ENCODE data around the gene CD74. TPM values are rescaled to one million over a fixed set of nuclear protein-coding genes. Genes with fewer than 3 reads are reported as not detected.

Gene CD74
- total RNA-seq, 3 donors from 2014 or later (not counting 1 experiment from before 2014, with no cell fraction given), result 550 to 913 (median 748) TPM

DNA sequence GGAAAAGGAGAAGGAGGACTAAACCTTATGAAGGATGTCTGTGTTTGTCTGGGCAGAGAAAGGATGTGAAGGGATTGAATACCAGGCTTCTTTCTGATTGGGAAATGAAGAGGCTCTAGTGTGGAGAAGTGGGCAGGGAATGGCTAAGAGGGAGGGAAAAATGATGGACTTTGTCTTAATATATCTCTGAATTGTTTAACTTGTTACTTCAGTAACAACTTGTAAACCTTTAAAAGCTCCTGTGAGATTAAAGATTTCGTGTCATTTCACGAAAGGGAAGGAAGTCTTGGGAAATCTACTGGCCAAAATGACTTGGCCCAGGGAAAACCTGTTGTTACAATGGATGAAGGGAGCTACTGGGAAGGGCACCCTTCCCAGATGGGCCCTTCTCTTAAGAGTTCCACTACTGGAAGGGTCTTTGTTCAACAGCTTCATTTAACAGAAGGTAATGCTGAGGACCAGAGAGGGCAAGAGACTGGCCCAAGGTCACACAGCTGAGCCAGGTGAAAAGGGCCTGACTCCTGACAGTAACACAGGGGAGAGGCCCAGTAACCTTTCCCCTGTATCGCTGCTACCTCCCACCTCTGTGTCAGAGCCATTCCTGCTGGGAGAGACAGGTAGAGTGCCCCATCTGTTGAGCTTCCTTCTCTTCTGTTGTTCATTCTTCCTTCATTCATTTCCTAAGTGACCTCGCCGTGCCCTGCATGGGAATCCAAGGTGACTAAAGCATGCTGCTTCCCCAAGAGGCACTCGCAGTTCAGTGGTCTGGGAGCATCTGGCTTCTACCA, 60.3 kb downstream of the CD74 start:
- intact Hi-C loops (cut with micrococcal nuclease), result no loop called here
- H3K27ac Mint-ChIP-seq, result no peak overlapping the region
- 79% methylated on average over 6 of the region's 6 CpGs for WGBS (ENCODE audit: insufficient coverage)

More for the DNA sequence above, 60.3 kb downstream of the CD74 start:
- DNase-seq (no peak), ATAC-seq (no peak)
- H3K4me3 ChIP-seq (ENCODE audit: low read length), result no peak overlapping the region
- H3K27ac ChIP-seq (ENCODE audit: low read length), result no peak overlapping the region
- H3K9me3 Mint-ChIP-seq, result no peaks in the 10 kb centered on the region
- H3K27me3 ChIP-seq (ENCODE audit: control insufficient read depth, insufficient read depth, low read length), result no peaks in the 10 kb centered on the region
- H3K4me1 ChIP-seq (ENCODE audit: control insufficient read depth, insufficient read depth, low read length), result peaks cover 17% of the 10 kb centered on the region
- TF ChIP-seq, protein P1, sequence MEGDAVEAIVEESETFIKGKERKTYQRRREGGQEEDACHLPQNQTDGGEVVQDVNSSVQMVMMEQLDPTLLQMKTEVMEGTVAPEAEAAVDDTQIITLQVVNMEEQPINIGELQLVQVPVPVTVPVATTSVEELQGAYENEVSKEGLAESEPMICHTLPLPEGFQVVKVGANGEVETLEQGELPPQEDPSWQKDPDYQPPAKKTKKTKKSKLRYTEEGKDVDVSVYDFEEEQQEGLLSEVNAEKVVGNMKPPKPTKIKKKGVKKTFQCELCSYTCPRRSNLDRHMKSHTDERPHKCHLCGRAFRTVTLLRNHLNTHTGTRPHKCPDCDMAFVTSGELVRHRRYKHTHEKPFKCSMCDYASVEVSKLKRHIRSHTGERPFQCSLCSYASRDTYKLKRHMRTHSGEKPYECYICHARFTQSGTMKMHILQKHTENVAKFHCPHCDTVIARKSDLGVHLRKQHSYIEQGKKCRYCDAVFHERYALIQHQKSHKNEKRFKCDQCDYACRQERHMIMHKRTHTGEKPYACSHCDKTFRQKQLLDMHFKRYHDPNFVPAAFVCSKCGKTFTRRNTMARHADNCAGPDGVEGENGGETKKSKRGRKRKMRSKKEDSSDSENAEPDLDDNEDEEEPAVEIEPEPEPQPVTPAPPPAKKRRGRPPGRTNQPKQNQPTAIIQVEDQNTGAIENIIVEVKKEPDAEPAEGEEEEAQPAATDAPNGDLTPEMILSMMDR (IDR thresholded peaks at IDR 0.05), result no peak
- H3K9me3 ChIP-seq (ENCODE audit: control insufficient read depth, insufficient read depth, low read length), result no peaks in the 10 kb centered on the region
- H3K4me3 Mint-ChIP-seq, result no peak overlapping the region
- H3K36me3 Mint-ChIP-seq, result no peaks in the 10 kb centered on the region
- peaks cover 0 to 3% of the 10 kb centered on the region in 2 donors for H3K27me3 Mint-ChIP-seq (ENCODE audit: low read depth in 2 of 2)
- no peaks in the 10 kb centered on the region for H3K36me3 ChIP-seq (ENCODE audit: control insufficient read depth, insufficient read depth, low read length)
- H3K4me1 Mint-ChIP-seq, result peaks cover 14 to 18% of the 10 kb centered on the region in 2 donors

Other genes starting within 250 kb of the CD74 start
- not detected for gene CDX1, start 246.1 kb downstream of the CD74 start, total RNA-seq
- not detected for gene SLC6A7, start 222.8 kb downstream of the CD74 start, total RNA-seq
- gene CAMK2A, start 123.1 kb downstream of the CD74 start, total RNA-seq, result under 1 TPM in 1 of 3 donors, not detected in 2; 0.38 TPM
- gene ARSI, start 110.0 kb downstream of the CD74 start, total RNA-seq, result under 1 TPM in 1 of 3 donors, not detected in 2; 0.19 TPM
- 10 to 100 TPM; 51.5 to 62.6 (median 51.7) TPM for gene TCOF1, start 55.2 kb downstream of the CD74 start, total RNA-seq
- 1,000 to 10,000 TPM; 1,744 to 2,278 (median 2,016) TPM for gene RPS14, start 36.8 kb upstream of the CD74 start, total RNA-seq
- 10 to 100 TPM in 1 of 3 donors, 1 to 10 TPM in 2; 2.8 to 12.3 (median 4.3) TPM for gene NDST1, start 95.2 kb upstream of the CD74 start, total RNA-seq
- gene SYNPO, start 227.8 kb upstream of the CD74 start, total RNA-seq, result under 1 TPM in 2 of 3 donors, not detected in 1; 0.16 to 0.48 TPM
- not detected for gene MYOZ3, start 248.3 kb upstream of the CD74 start, total RNA-seq